Measurements from ENCODE around the gene AGFG1.

GRCh38 chr2:227462462-227462951 is 9.4 kb upstream of the AGFG1 start:
- TF ChIP-seq CTCF (conservative IDR thresholded peaks at IDR 0.05; ENCODE audit: low read depth, low read length) (no peak), EZH2 (IDR thresholded peaks at IDR 0.05; ENCODE audit: borderline replicate concordance, low read depth, low read length, poor library complexity, severe bottlenecking) (no peak)

Measured in A673 (cell line).